GM06990 (cell line): ENCODE results near the gene YIF1A.

Experiments used
- DNase-seq: peaks from one replicate; pipeline ENCODE4 v3.0.0-alpha.2; 2011; ENCODE audit not compliant: insufficient read length; ENCODE audit errors: extremely low read depth
- H3K27me3 ChIP-seq: replicated peaks from 2 replicates; pipeline ENCODE4 v1.6.0; 2011; ENCODE audit warnings: low read length; ENCODE audit not compliant: control insufficient read depth, insufficient read depth
- H3K36me3 ChIP-seq: 2 replicates; pipeline ENCODE4 v1.5.1; 2011; ENCODE audit warnings: low read length; ENCODE audit not compliant: control insufficient read depth, insufficient read depth
- H3K4me3 ChIP-seq: replicated peaks from 2 replicates; pipeline ENCODE4 v1.5.1; 2011; ENCODE audit warnings: low read depth, mild to moderate bottlenecking, control low read depth, low read length
- CTCF ChIP-seq: IDR thresholded peaks from 2 replicates; pipeline ENCODE4 v1.5.1; 2011; ENCODE audit warnings: low read length, control low read depth, mild to moderate bottlenecking, inconsistent platforms; ENCODE audit not compliant: insufficient read depth, poor library complexity, severe bottlenecking

The YIF1A gene

GRCh38 chr11:66326261-66327111 lies 37.5 kb upstream of the YIF1A start:
- DNase-seq = no peak
- Histone ChIP-seq H3K27me3 (no peaks in the 10 kb centered on the region), H3K36me3 (no peaks in the 10 kb centered on the region), H3K4me3 (no peak overlapping the region)
- TF ChIP-seq CTCF = no peak

GRCh38 chr11:66325263-66325671 lies 36.3 kb upstream of the YIF1A start:
- Histone ChIP-seq H3K36me3 (no peaks in the 10 kb centered on the region), H3K27me3 (no peaks in the 10 kb centered on the region), H3K4me3 (no peak overlapping the region)
- no peak for TF ChIP-seq CTCF
- DNase-seq = no peak

DNA sequence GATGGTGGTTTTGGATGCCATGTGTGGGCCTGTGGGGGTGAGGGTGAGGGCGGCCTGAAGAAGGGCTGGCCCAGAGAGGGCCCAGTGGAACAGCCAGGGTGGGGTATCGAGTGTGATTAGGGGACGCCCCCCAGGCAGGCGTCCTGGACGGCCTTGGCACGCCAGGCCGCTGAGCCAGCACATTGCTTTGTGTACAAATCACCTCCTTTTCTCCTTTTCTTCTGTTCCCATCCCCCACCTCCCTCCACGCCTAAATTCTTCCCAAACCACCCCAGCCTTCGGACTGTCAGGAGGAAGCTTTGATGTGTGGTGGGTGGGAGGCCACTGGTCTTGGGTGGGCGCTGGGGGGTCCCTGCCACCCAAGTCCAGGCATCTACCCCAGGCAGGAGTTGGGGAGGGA lies 35.7 kb upstream of the YIF1A start:
- Histone ChIP-seq H3K27me3 (no peaks in the 10 kb centered on the region), H3K36me3 (no peaks in the 10 kb centered on the region), H3K4me3 (no peak overlapping the region)
- TF ChIP-seq CTCF = no peak
- no peak for DNase-seq

GRCh38 chr11:66323684-66324083 lies 34.7 kb upstream of the YIF1A start:
- no peak for DNase-seq
- Histone ChIP-seq H3K27me3 (no peaks in the 10 kb centered on the region), H3K4me3 (no peak overlapping the region), H3K36me3 (no peaks in the 10 kb centered on the region)
- TF ChIP-seq CTCF = no peak

- TF ChIP-seq CTCF = no peak
- DNase-seq = no peak
- Histone ChIP-seq H3K27me3 (no peaks in the 10 kb centered on the region), H3K4me3 (no peak overlapping the region), H3K36me3 (no peaks in the 10 kb centered on the region)
Observed at GRCh38 chr11:66322732-66323427, 33.9 kb upstream of the YIF1A start.
